HFF-Myc (cell line): ENCODE results near the gene BGN.

Source experiments
- DNase-seq: peaks from one replicate; pipeline ENCODE4 v3.0.0-alpha.2; 2011; ENCODE audit warnings: low read depth; ENCODE audit errors: extremely low read depth
- H3K4me3 ChIP-seq: replicated peaks from 2 replicates; pipeline ENCODE4 v1.5.1; 2011; ENCODE audit warnings: low read depth, mild to moderate bottlenecking, control low read depth, low read length
- CTCF ChIP-seq: IDR thresholded peaks from 2 replicates; pipeline ENCODE4 v1.5.1; 2012; ENCODE audit warnings: mild to moderate bottlenecking, low read depth, low read length, control low read depth; ENCODE audit errors: missing control alignments

Gene BGN

DNA sequence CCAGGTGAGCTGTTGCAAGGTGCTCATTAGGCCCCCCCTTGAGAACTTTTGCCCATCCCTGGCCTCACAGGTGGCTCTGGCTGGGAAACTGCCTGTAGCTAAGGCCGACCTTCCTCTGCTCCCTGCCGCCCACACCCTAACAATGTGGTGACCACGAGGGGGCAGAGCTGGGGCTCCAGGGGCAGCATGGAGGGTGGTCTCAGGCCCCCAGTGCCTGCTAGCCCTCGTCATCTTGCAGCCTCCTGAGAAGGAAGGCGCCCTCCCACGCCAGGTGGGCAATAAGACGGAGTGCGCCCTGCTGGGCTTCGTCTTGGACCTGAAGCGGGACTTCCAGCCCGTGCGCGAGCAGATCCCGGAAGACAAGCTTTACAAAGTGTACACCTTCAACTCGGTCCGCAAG lies 55.0 kb downstream of the BGN start:
- no peak overlapping the region for H3K4me3 ChIP-seq
- no peak for DNase-seq
- TF ChIP-seq CTCF = no peak

DNA sequence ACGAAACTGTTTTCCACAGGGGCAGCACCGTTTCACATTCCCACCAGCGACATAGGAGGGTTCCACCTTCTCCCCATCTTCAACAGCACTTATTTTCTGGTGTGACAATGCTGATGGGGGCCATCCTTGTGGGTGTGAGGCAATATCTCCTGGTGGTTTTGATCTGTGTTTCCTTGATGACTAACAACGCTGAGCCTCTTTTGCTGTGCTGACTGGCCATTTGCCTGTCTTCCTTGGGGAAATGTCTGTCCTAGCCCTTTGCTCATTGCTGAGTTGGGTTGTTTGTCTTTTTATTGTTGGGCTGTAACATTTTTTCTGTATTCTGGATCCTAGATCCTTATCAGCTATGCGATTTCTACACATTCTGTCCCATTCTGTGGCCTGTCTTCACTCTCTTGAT lies 56.4 kb downstream of the BGN start:
- H3K4me3 ChIP-seq = no peak overlapping the region
- DNase-seq = no peak
- TF ChIP-seq CTCF = no peak

GRCh38 chrX:153554519-153555167 lies 59.9 kb downstream of the BGN start:
- TF ChIP-seq CTCF = peak; percentile 68
- no peak for DNase-seq
- H3K4me3 ChIP-seq = no peak overlapping the region

DNA sequence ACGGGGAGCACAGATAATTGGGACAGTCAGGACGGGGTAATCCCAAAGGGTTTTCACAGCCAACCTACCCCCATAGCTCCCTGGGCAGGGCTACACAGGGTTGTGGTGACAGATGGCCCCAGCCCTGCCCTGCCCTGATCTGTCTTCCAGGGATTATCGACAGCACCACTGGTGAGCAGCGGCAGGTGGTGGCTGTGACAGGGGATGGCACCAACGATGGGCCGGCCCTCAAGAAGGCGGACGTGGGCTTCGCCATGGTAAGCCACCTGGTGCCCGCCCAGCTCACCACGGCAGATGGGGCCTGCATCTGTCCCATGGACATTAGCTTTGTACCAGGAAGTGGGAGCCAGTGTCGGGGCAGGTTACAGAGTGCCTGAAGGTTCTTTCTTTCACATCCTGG lies 62.0 kb downstream of the BGN start:
- DNase-seq = no peak
- TF ChIP-seq CTCF = no peak

GRCh38 chrX:153557618-153558355 lies 63.0 kb downstream of the BGN start:
- TF ChIP-seq CTCF = no peak
- no peak overlapping the region for H3K4me3 ChIP-seq
- no peak for DNase-seq

More for the DNA sequence above, 62.0 kb downstream of the BGN start:
- H3K4me3 ChIP-seq = no peak overlapping the region
